ENCODE results near the gene FAM83D. TPM values are rescaled to one million over a fixed set of nuclear protein-coding genes. Genes with fewer than 3 reads are reported as not detected.

The FAM83D gene
- total RNA-seq, 1 experiment from 2014 or later: 48.1 TPM

GRCh38 chr20:38917657-38918056, 8.6 kb upstream of the FAM83D start:
- H3K27me3 ChIP-seq (ENCODE audit: insufficient read depth, low read length): no peaks in the 10 kb centered on the region
- no peaks in the 10 kb centered on the region for H3K4me1 ChIP-seq (ENCODE audit: insufficient read depth, low read length)
- TF ChIP-seq, protein P1, sequence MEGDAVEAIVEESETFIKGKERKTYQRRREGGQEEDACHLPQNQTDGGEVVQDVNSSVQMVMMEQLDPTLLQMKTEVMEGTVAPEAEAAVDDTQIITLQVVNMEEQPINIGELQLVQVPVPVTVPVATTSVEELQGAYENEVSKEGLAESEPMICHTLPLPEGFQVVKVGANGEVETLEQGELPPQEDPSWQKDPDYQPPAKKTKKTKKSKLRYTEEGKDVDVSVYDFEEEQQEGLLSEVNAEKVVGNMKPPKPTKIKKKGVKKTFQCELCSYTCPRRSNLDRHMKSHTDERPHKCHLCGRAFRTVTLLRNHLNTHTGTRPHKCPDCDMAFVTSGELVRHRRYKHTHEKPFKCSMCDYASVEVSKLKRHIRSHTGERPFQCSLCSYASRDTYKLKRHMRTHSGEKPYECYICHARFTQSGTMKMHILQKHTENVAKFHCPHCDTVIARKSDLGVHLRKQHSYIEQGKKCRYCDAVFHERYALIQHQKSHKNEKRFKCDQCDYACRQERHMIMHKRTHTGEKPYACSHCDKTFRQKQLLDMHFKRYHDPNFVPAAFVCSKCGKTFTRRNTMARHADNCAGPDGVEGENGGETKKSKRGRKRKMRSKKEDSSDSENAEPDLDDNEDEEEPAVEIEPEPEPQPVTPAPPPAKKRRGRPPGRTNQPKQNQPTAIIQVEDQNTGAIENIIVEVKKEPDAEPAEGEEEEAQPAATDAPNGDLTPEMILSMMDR (conservative IDR thresholded peaks at IDR 0.05): no peak
- H3K79me1 ChIP-seq (ENCODE audit: insufficient read depth, low read depth, low read length, poor library complexity, severe bottlenecking): no peaks in the 10 kb centered on the region
- Mint-ChIP-seq H3K27ac (peak overlapping the region in 1 of 3 experiments; percentile 61; a peak in 2 of 7 replicates), H3K4me3 (no peak overlapping the region; a peak in 1 of 5 replicates), H3K9me3 (no peaks in the 10 kb centered on the region), H3K27me3 (ENCODE audit: low read depth) (no peaks in the 10 kb centered on the region), H3K4me1 (no peaks in the 10 kb centered on the region), H3K36me3 (ENCODE audit: insufficient read depth in 1 of 3, low read depth in 3 of 3) (no peaks in the 10 kb centered on the region; a peak in 1 of 7 replicates)
- H2BK12ac ChIP-seq (ENCODE audit: insufficient read length, low read depth, low read length): no peak overlapping the region
- H3K18ac ChIP-seq (ENCODE audit: insufficient read length, low read depth, low read length): no peak overlapping the region
- no peak overlapping the region for H3T11ph ChIP-seq (ENCODE audit: low read length)
- no peak overlapping the region for H2AK5ac ChIP-seq (ENCODE audit: insufficient read length, low read length)
- no peaks in the 10 kb centered on the region for H3K23me2 ChIP-seq (ENCODE audit: insufficient read length, low read depth, low read length, poor library complexity, severe bottlenecking)
- H4K8ac ChIP-seq (replicated peaks; ENCODE audit: insufficient read length, low read depth, low read length): no peak overlapping the region
- no peak overlapping the region for H3K9ac ChIP-seq (ENCODE audit: extremely low read depth, insufficient read length, low read length)
- no peak overlapping the region for H3K23ac ChIP-seq (ENCODE audit: insufficient read length, low read depth, low read length)
- no peak overlapping the region for H3K56ac ChIP-seq (ENCODE audit: insufficient read length, low read depth, low read length)
- H3K14ac ChIP-seq (ENCODE audit: insufficient read depth, low read length): no peak overlapping the region
- H4K5ac ChIP-seq (ENCODE audit: insufficient read length, low read depth, low read length): no peak overlapping the region
- no peak overlapping the region for H2AFZ ChIP-seq (ENCODE audit: low read length)
- no peak overlapping the region for H2BK5ac ChIP-seq (ENCODE audit: insufficient read length, low read length)
- no CpG with 5 or more reads among the region's 4 CpGs for WGBS (ENCODE audit: extremely low coverage, insufficient read length, low lambda C conversion rate)
- DNase-seq: no peak
- H2BK120ac ChIP-seq (ENCODE audit: low read depth, low read length, poor library complexity, severe bottlenecking): no peak overlapping the region
- no peak overlapping the region for H3K27ac ChIP-seq (ENCODE audit: insufficient read length, low read depth, low read length)
- no peak overlapping the region for H3K4me2 ChIP-seq (ENCODE audit: insufficient read depth, insufficient read length, low read length)
- H4K91ac ChIP-seq (ENCODE audit: insufficient read length, low read depth, low read length): no peak overlapping the region
- no peaks in the 10 kb centered on the region for H3K9me3 ChIP-seq (ENCODE audit: control insufficient read depth, low read depth, low read length)
- no peak overlapping the region for H3K4ac ChIP-seq (ENCODE audit: low read depth, low read length)
- no peaks in the 10 kb centered on the region for H3K79me2 ChIP-seq (ENCODE audit: insufficient read depth, low read length)
- no peak overlapping the region for H2BK15ac ChIP-seq (ENCODE audit: low read depth, low read length)
- H4K20me1 ChIP-seq (ENCODE audit: control insufficient read depth, insufficient read depth, insufficient read length): no peaks in the 10 kb centered on the region
- H2BK20ac ChIP-seq (ENCODE audit: low read depth, low read length, poor library complexity, severe bottlenecking): no peak overlapping the region
